GM23248 (cell line): ENCODE results near the gene SPTBN4. TPM values are rescaled to one million over a fixed set of nuclear protein-coding genes. Genes with fewer than 3 reads are reported as not detected.

Experiments
- DNase-seq: peaks from one replicate; pipeline ENCODE4 v3.0.0-alpha.2; 2015
- H2AFZ ChIP-seq: fragments of 200-600 bp; sonication (generic); 2 replicates; pipeline ENCODE4 v1.6.1; 2016; ENCODE audit warnings: antibody characterized with exemption
- H3F3A ChIP-seq: fragments of 200-600 bp; sonication (generic); 2 replicates; pipeline ENCODE4 v1.6.1; 2016; ENCODE audit warnings: mild to moderate bottlenecking, antibody characterized with exemption, mixed run types; ENCODE audit not compliant: insufficient read depth
- H3K27ac ChIP-seq: fragments of 200-600 bp; sonication (generic); 2 replicates; pipeline ENCODE4 v1.5.1; 2016; ENCODE audit warnings: mild to moderate bottlenecking
- H3K27me3 ChIP-seq: fragments of 200-600 bp; sonication (generic); replicated peaks from 2 replicates; pipeline ENCODE4 v1.6.1; 2016; ENCODE audit warnings: mild to moderate bottlenecking; ENCODE audit not compliant: insufficient read depth
- H3K36me3 ChIP-seq: fragments of 200-600 bp; sonication (generic); 2 replicates; pipeline ENCODE4 v1.6.1; 2016; ENCODE audit warnings: low read depth, mild to moderate bottlenecking
- H3K4me1 ChIP-seq: fragments of 200-600 bp; sonication (generic); 2 replicates; pipeline ENCODE4 v1.6.1; 2016; ENCODE audit warnings: mild to moderate bottlenecking; ENCODE audit not compliant: insufficient read depth
- H3K4me2 ChIP-seq: fragments of 200-600 bp; sonication (generic); one replicate; pipeline ENCODE4 v1.6.1; 2016; ENCODE audit warnings: mild to moderate bottlenecking; ENCODE audit not compliant: unreplicated experiment
- H3K4me3 ChIP-seq: fragments of 200-600 bp; sonication (generic); 2 replicates; pipeline ENCODE4 v1.5.1; 2016; ENCODE audit warnings: mild to moderate bottlenecking
- H3K79me2 ChIP-seq: fragments of 200-600 bp; sonication (generic); 2 replicates; pipeline ENCODE4 v1.6.1; 2016; ENCODE audit warnings: mild to moderate bottlenecking; ENCODE audit not compliant: insufficient read depth
- H3K9ac ChIP-seq: fragments of 200-600 bp; sonication (generic); 2 replicates; pipeline ENCODE4 v1.6.1; 2016; ENCODE audit warnings: mild to moderate bottlenecking
- H3K9me2 ChIP-seq: fragments of 200-600 bp; sonication (generic); 2 replicates; pipeline ENCODE4 v1.6.1; 2016; ENCODE audit warnings: mixed run types, mild to moderate bottlenecking, moderate library complexity; ENCODE audit not compliant: insufficient read depth
- H3K9me3 ChIP-seq: fragments of 200-600 bp; sonication (generic); one replicate; pipeline ENCODE4 v1.6.1; 2017; ENCODE audit warnings: low read depth
- H4K20me1 ChIP-seq: fragments of 200-600 bp; sonication (generic); 2 replicates; pipeline ENCODE4 v1.6.0; 2016; ENCODE audit not compliant: insufficient read depth
- EZH2 ChIP-seq: fragments of 200-600 bp; sonication (generic); IDR thresholded peaks from 2 replicates; pipeline ENCODE4 v1.6.1; 2018; ENCODE audit warnings: antibody characterized with exemption, mild to moderate bottlenecking; ENCODE audit not compliant: insufficient read depth, poor library complexity, severe bottlenecking
- EZH2phosphoT487 ChIP-seq: fragments of 200-600 bp; sonication (generic); IDR thresholded peaks from 2 replicates; pipeline ENCODE4 v1.6.1; 2018; ENCODE audit warnings: antibody characterized with exemption, moderate library complexity, mild to moderate bottlenecking, low read depth; ENCODE audit not compliant: insufficient read depth
- WGBS, 2 experiments: methylation state at CpG; one replicate each; pipeline ENCODE4 v1.1.6; 2015 to 2017; ENCODE audit warnings: low lambda C conversion rate in 2 of 2, low coverage in 1 of 2; ENCODE audit errors: missing lambda C conversion rate in 2 of 2; 5-methylcytosine and 5-hydroxymethylcytosine counted together
- in situ Hi-C: fragments of 300-500 bp; cut with MboI; formaldehyde crosslinking; loops from 2 replicates; pipeline ENCODE4 v1.15.0; 2020
- polyA plus RNA-seq: library from polyadenylated mRNA; unstranded; fragments of >200 nt; fragmentation: Nextera tagmentation; extraction: Ambion mirVana; gene quantifications from 2 replicates; pipeline ENCODE4 v1.2.1, GENCODE V29; 2016
- total RNA-seq: library from RNA; depleted of rRNA; stranded (reverse); fragments of >200 nt; shearing (Covaris generic); gene quantifications from 2 replicates; pipeline ENCODE4 v1.2.3, GENCODE V29; 2014

The SPTBN4 gene
- total and polyA plus RNA-seq, 2 experiments from 2014 or later: 0.69 to 2.1 TPM

DNA sequence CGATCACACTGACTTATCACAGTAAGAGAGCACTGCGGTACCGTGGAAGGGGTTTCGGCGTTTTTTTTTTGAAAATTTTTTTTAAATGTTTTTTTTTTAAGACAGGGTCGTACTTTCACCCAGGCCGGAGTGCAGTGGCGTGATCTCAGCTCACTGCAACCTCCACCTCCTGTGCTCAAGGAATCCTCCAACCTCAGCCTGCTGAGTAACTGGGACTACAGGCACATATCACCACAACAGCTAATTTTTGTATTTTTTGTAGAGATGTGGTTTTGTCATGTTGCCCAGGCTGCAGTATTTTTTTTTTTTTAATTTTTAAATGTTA is 153.3 kb downstream of the SPTBN4 start:
- in situ Hi-C loops: no loop called here
- no peaks in the 10 kb centered on the region for H3F3A ChIP-seq
- WGBS, 2 experiments: 95% methylated on average over 8 of the region's 8 CpGs
- no peak overlapping the region for H2AFZ ChIP-seq
- H4K20me1 ChIP-seq: no peaks in the 10 kb centered on the region
- no peak overlapping the region for H3K4me3 ChIP-seq
- peaks cover 5% of the 10 kb centered on the region; the same call in 1 of the 2 replicates for H3K4me1 ChIP-seq
- no peak for TF ChIP-seq EZH2
- TF ChIP-seq EZH2phosphoT487: no peak
- H3K27me3 ChIP-seq: no peaks in the 10 kb centered on the region
- H3K36me3 ChIP-seq: 0 out of 2 replicates have a peak, but pooled peaks cover 3% of the 10 kb centered on the region
- DNase-seq: no peak
- no peaks in the 10 kb centered on the region for H3K79me2 ChIP-seq
- no peak overlapping the region for H3K9ac ChIP-seq
- H3K27ac ChIP-seq: no peak overlapping the region
- no peaks in the 10 kb centered on the region for H3K9me2 ChIP-seq
- no peaks in the 10 kb centered on the region for H3K9me3 ChIP-seq
- no peak overlapping the region for H3K4me2 ChIP-seq

DNA sequence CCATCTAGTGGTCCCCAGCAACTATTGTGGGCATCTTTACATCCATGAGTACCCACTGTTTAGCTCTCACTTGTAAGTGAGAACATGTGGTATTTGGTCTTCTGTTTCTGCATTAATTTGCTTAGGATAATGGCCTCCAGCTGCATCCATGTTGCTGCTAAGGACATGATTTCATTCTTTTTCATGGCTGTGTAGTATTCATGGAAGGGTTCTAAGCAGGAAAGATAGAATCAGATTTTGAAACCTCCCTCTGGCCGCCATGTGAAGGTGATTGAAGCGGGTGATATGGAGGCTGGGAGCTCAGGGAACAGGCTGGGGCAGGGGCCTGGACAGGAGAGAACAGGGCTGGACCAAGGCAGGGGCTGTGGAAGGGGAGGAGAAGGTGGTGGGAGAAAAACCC is 154.5 kb downstream of the SPTBN4 start:
- no peak overlapping the region for H3K9ac ChIP-seq
- no peaks in the 10 kb centered on the region for H3K79me2 ChIP-seq
- in situ Hi-C loops: no loop called here
- no peaks in the 10 kb centered on the region for H3K9me2 ChIP-seq
- H2AFZ ChIP-seq: no peak overlapping the region
- H3K4me1 ChIP-seq: no peaks in the 10 kb centered on the region
- H3F3A ChIP-seq: no peaks in the 10 kb centered on the region
- H3K4me2 ChIP-seq: no peak overlapping the region
- H3K9me3 ChIP-seq: no peaks in the 10 kb centered on the region
- WGBS, 2 experiments: 75 to 76% methylated on average over 2 of the region's 2 CpGs
- no peak overlapping the region for H3K27ac ChIP-seq
- TF ChIP-seq EZH2 (no peak), EZH2phosphoT487 (no peak)
- no peak for DNase-seq
- no peaks in the 10 kb centered on the region for H4K20me1 ChIP-seq
- 0 out of 2 replicates have a peak, but pooled peaks cover 3% of the 10 kb centered on the region for H3K36me3 ChIP-seq
- no peaks in the 10 kb centered on the region for H3K27me3 ChIP-seq
- no peak overlapping the region for H3K4me3 ChIP-seq

DNA sequence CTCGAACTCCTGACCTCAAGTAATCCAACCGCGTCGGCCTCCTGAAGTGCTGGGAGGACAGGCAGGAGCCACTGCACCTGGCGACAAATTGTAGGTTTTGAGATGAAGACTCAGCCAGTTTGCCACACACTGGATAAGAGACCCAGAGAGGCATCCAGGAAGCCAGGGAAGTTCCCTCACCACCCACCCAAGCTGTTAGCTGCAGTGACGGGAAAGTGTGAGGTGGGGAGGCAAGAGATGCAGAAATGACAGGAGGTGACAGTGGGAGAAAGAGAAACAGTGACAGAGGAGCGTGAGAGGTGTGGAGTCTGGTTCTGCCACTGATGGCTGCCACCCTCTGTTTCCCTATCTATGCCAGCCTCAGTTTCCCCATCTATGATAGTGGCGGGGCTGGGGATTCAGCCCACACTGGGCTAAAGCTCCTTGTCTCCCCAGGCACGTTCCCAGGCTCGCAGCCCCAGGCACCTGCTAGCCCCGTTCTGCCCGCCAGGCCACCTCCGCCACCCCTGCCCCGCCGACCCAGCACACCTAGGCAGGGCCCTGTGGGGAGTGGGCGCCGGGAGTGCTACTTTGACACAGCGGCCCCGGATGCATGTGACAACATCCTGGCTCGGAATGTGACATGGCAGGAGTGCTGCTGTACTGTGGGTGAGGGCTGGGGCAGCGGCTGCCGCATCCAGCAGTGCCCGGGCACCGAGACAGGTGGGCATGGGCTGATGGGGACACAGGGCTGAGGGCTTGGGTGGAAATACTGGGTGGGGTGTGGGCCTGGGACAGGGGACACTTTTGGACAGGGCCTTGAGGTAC is 155.4 kb downstream of the SPTBN4 start:
- Histone ChIP-seq H2AFZ (no peak overlapping the region), H4K20me1 (no peaks in the 10 kb centered on the region)

DNA sequence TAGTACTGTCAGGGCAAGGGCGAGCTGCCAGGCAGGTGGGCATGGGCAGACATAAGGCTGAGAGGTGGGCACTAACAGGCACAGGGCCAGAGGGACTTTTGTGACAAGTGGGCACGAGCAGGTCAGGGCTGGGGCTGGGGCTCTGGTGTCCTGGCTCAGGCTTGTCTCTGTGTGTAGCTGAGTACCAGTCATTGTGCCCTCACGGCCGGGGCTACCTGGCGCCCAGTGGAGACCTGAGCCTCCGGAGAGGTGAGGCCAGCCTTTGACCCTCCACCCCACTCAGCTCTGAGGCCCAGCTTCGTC is 155.9 kb downstream of the SPTBN4 start:
- in situ Hi-C loops: no loop called here
- Histone ChIP-seq H3F3A (no peaks in the 10 kb centered on the region), H4K20me1 (no peaks in the 10 kb centered on the region), H3K4me1 (no peaks in the 10 kb centered on the region), H3K9ac (no peak overlapping the region), H2AFZ (no peak overlapping the region), H3K4me3 (no peak overlapping the region), H3K4me2 (no peak overlapping the region), H3K79me2 (no peaks in the 10 kb centered on the region), H3K27me3 (no peaks in the 10 kb centered on the region), H3K9me3 (no peaks in the 10 kb centered on the region), H3K27ac (no peak overlapping the region), H3K36me3 (0 out of 2 replicates have a peak, but pooled peaks cover 3% of the 10 kb centered on the region), H3K9me2 (no peaks in the 10 kb centered on the region)
- 95 to 100% methylated on average over 5 to 7 of the region's 7 CpGs for WGBS, 2 experiments
- no peak for DNase-seq
- TF ChIP-seq EZH2phosphoT487 (no peak), EZH2 (no peak)

More for the DNA sequence above, 155.4 kb downstream of the SPTBN4 start:
- H3K9ac ChIP-seq: no peak overlapping the region
- no peaks in the 10 kb centered on the region for H3K9me3 ChIP-seq
- H3K79me2 ChIP-seq: no peaks in the 10 kb centered on the region
- TF ChIP-seq EZH2phosphoT487 (no peak), EZH2 (no peak)
- no peak overlapping the region for H3K4me3 ChIP-seq
- no peaks in the 10 kb centered on the region for H3K9me2 ChIP-seq
- in situ Hi-C loops: no loop called here
- 91 to 93% methylated on average over 19 to 24 of the region's 24 CpGs for WGBS, 2 experiments
- no peak for DNase-seq
- H3K27ac ChIP-seq: no peak overlapping the region
- 0 out of 2 replicates have a peak, but pooled peaks cover 3% of the 10 kb centered on the region for H3K36me3 ChIP-seq
- no peaks in the 10 kb centered on the region for H3K4me1 ChIP-seq
- no peaks in the 10 kb centered on the region for H3F3A ChIP-seq
- no peaks in the 10 kb centered on the region for H3K27me3 ChIP-seq
- H3K4me2 ChIP-seq: no peak overlapping the region
